COLO668 (cell line): ENCODE results near the gene FCN1.

Experiments used
- DNase-seq: peaks from one replicate; lab custom pipeline; 2025; ENCODE audit not compliant: unreplicated experiment; lab: John Stamatoyannopoulos, UW

Gene FCN1

DNA sequence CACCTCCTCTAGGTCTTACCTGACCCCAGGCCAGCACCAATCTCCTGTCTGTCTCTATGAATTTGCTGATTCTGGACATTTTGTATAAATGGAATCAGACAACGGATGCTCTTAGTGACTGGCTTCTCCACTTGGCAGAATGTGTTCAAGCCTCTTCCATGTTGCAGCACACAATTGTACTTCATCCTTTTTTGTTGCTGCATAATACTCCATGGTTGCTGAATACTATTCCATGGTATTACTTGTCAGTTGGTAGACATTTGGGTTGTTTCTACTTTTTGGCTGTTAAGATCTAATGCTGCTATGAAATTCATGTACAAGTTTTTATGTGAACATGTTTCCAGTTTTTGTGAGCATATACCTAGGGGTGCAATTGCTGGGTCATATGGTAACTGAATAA lies 34.3 kb upstream of the FCN1 start:
- DNase-seq = no peak

DNA sequence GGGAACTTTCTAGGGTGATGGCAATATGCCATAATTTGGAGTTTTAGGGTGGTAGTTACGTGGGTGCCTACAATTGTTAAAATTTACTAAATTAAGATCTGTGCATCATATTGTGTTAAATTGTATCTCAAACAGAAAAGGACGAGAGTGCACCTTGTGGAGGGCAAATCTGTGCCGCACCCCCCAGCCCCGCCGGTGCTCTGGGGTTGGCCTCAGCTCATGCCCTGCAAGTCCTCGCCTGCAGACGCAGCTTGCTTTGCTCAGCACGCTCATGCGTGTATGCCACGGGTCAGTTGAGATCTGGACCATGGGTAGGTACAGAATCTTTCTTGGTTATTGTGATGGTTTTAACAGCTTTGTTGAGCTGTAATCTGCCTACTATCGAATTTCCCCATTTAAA lies 33.7 kb upstream of the FCN1 start:
- no peak for DNase-seq

- DNase-seq = no peak
These were observed 32.9 kb upstream of the FCN1 start for GRCh38 chr9:134950386-134951210.

GRCh38 chr9:134949681-134950385 lies 32.1 kb upstream of the FCN1 start:
- no peak for DNase-seq

- DNase-seq = no peak
These were observed 30.4 kb upstream of the FCN1 start for GRCh38 chr9:134948149-134948548.

- no peak for DNase-seq
These were observed 29.7 kb upstream of the FCN1 start for GRCh38 chr9:134947265-134947955.

DNA sequence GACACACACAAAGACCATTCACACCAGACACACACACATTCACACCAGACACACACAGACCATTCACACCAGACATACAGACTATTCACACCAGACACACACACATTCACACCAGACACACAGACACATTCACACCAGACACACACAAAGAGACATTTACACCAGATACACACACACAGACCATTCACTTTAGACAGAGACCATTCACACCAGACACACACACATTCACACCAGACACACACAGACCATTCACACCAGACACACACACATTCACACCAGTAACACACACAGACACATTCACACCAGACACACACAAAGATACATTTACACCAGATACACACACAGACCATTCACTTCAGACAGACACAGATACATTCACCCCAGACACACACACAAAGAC lies 29.0 kb upstream of the FCN1 start:
- no peak for DNase-seq

GRCh38 chr9:134945509-134946275 lies 28.0 kb upstream of the FCN1 start:
- DNase-seq = no peak

DNA sequence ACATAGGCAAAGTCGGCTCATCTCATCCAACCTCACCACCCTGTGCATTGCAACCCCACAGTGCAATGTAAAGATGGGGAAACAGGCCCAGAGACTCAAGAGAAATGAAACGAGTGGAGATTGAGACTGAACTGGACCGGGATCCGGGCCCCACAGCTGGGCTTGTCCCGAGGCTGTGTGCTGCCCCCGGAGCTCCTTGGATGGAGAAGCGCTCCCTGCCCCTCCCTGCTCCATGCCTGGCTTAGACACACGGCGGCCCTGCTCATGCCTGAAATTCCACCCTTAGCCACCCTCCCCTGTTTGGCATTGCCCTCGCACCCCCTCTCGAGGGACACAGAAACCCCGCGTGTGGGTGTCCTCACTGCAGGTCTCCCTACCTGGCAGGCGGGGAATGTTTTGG lies 27.2 kb upstream of the FCN1 start:
- DNase-seq = no peak

DNA sequence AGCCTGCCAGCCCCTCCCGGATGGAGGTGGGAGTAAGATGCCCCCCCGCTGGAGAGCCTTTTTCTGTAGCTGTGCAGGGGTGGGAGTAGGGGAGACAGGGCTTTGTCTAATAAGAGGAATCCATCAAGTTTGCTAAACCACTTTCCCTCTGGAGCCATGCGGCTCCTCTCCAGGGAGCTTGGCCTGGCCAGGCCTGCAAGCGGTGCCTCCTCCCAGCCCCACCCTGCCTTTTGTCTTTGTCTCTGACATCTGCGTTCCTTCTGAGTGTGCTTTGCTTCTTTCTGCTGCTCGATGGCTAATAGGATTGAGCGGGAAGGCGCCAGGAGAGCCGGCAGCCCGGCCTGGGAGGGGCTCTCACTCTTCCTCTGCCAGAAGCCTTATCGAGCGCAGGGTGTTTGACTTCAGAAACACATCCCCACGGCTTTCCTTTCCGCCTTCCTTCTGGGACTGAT lies 26.7 kb upstream of the FCN1 start:
- DNase-seq = no peak

GRCh38 chr9:134943836-134944235 lies 26.1 kb upstream of the FCN1 start:
- no peak for DNase-seq

DNA sequence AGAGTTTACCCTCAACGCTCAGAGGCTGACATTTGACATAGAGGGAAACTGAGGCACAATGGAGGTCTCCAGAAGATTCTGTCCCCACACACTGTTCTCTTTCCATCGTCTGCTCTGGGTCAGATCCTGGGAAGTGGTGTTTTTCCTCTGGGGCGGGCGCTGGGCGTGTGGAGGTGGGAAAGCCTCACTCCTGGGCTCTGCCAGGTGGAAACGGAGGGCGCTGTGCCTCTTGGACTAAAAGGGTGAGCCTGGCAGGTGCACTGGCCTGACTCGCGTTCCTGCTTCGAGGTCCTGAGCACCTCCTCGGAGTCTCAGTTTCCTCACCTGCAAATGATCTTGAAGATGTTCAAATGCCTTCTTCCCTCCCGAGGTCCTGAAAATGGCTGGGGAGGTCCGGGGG lies 25.7 kb upstream of the FCN1 start:
- DNase-seq = no peak

- no peak for DNase-seq
These were observed 25.1 kb upstream of the FCN1 start for GRCh38 chr9:134942788-134943184.

DNA sequence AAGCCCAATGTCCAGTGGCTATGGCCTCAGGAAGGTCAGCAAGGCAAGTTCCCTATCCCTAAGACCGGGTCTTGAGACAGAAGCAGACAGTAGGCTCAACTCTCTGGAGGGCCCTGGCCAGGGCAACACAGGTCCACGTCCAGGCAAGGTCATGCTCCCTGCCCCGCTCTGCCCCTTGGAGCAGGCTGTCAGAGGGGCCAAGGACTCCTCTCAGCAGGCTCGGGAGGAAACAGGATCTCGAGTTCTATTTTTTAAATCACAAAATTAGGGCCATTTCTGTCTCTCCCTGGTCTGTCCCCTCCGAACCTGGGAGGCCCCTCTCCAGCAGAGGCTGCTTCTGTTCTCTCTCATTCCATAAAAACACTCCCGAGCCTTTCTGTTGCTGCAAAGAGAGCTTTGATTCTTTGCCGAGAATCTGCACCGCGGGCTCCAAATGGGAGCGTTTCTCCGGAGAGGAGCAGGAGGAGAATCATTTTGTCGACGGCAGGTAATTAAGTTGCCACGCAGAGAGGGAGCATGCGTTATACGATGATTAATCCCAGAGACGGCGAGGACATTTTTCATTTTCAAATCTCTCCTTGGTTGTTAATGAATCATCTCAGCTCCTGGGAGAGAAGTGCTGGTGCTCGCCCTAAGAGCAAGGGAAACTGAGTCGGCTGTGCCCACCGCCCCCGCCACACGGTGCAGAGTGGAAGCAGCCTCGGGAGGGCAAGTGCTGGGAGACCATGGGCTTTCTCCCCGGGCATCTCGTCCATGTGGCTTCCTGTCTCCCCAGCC lies 24.5 kb upstream of the FCN1 start:
- no peak for DNase-seq

GRCh38 chr9:134940236-134941208 lies 22.8 kb upstream of the FCN1 start:
- no peak for DNase-seq

DNA sequence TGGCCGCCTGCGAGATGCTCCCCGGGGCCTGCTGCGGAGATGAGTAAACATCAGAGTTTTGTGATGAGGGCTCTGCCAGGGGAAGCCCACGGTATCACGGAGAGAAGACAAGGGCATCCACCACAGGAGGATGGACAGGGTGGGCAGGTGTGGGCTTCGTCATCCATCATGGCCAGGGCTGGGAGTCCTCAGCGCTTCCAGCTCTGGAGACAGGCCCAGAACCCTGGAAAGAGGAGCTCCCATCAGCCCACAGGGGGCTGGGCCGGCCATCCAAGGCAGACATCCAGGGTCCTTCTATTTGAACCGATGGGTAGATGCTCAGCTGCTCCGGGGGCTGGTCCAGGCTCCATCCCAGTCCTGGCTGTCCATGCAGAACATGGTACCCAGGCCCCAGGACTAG lies 22.1 kb upstream of the FCN1 start:
- no peak for DNase-seq

DNA sequence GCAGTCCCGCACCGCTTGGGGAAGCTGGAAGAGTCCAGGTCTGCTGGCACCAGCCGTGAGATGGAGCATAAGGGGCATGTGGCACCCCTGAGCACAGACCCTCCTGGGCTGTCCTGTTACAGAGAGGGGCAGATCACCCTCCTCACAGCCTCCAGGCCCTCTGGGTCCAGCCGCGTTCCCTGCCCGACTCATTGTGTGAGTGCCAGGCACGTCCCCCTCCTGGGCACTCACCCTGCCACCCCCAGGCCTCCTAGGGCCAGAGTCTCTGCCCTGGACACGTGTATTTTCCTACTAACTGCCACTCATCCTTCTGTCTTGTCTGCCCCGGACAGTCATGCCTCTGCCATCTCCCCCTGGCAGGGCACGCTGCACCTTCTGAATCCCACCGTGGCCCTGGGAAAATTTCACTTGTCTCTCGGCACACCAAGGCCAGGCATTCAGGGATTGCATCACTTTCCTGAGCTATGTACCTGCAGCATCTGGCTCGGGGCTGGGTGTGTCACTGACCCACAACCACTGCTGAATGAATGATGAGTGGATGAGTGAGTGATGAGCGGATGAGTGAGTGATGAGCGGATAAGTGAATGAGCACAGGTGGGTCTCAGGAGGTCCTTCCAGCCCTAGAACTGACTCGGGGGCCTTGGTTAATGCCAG lies 21.5 kb upstream of the FCN1 start:
- no peak for DNase-seq

GRCh38 chr9:134938346-134939079 lies 20.8 kb upstream of the FCN1 start:
- no peak for DNase-seq
